Stimulated activated CD4-positive, alpha-beta T cell treated with anti-CD3 and anti-CD28 coated beads, Interleukin-2, amount 100 ng/mL, for 24 hours (primary cell): ENCODE results near the gene AQP10.
"Not testable (repeated sequence)": the region's sequence is repeated elsewhere in the genome, so short reads cannot be mapped to it uniquely, and the experiment has no call there.

Source experiments
- DNase-seq, 2 donors: peaks; one replicate each; pipeline ENCODE4 v3.0.0-alpha.2; 2020

Gene AQP10

GRCh38 chr1:154320882-154321608, at the start of gene AQP10:
Gene AQP10, plus strand, starts transcription at chr1:154321093. Its CDS starts 63 bp downstream, at chr1:154321156.
- no peak for DNase-seq

DNA sequence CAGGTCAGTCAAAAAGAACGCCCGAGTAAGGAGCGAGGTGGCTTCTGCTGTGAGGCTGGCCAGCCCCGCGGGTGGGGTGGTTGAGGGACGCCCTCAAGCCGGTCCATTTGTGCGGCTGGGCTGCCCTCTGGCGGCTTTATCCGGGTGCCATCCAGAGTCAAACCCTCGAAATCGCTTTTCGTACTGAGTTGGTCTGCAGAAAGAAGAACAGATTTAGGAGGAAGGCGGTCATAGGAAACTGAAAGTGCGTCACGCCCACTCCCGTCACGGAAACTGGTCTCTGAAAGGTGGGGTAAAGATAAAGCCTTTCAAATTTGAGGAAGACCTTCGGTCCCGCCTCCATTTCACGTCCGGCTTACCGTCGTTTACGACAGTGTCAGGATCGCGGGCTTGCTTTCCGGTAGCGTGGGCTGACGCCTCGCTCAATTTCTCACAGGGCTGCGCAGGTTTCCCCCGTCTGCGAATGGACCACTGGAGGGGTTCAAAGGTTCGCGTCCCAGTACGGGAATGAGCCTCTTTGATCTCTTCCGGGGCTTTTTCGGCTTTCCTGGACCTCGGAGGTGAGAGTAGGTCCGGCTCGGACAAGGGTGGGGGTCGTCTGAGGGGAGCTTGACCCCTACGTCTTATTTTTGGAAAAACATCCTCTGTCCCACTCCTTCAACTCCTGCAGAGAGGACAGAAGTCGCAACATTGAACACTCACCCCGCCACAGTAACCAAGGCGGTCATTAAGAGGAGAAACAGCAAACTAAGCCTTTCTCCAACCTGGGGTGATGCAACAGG, 48.5 kb upstream of the AQP10 start, which contains the start of gene HAX1:
Gene HAX1, plus strand, starts transcription at position 413 of the 782 bp plus-strand sequence. Its CDS starts 95 bp downstream, at position 508.
- DNase-seq: peak; percentile 98

DNA sequence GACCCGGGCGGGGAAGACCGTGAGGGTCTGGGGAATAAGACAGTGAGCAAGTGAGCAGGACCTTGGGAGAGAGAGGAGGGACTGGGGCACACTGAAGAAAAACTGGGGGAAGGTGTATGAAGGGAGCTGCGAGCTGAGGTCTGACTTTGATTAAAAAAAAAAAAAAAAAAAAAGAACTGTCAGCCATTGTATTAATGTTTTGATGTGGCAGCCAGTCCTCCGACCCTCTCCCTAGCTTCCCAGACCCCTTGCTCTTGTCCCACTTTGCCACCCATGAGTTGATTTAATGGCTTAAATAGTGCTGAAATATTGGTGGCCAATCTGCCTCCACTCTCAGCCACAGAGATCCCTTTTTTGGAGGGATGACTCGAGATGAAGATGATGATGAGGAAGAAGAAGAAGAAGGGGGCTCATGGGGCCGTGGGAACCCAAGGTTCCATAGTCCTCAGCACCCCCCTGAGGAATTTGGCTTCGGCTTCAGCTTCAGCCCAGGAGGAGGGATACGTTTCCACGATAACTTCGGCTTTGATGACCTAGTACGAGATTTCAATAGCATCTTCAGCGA, 47.8 kb upstream of the AQP10 start:
- DNase-seq: no peak

DNA sequence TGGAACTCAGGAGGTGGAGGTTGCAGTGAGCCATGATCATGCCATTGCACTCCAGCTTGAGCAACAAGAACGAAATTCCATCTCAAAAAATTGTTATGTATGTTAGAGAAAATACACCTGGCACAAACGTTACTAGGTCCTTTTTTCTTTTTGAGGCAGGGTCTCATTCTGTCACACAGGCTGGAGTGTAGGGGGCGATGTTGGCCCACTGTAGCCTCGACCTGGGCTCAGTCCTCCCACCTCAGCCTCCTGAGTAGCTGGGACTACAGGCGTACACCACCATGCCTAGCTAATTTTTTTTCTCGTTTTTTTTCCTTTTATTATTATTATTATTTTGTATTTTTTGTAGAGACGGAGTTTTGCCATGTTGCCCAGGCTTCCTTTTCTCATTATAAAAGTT, 44.1 kb upstream of the AQP10 start:
- peak; percentile 30 to 40 for DNase-seq

DNA sequence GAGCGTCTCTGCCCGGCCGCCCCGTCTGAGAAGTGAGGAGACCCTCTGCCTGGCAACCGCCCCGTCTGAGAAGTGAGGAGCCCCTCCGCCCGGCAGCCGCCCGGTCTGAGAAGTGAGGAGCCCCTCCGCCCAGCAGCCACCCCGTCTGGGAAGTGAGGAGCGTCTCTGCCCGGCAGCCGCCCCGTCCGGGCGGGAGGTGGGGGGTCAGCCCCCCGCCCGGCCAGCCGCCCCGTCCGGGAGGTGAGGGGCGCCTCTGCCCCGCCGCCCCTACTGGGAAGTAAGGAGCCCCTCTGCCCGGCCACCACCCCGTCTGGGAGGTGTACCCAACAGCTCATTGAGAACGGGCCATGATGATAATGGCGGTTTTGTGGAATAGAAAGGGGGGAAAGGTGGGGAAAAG, 33.3 kb upstream of the AQP10 start:
- DNase-seq: not testable (repeated sequence)

- no peak for DNase-seq
Measured at GRCh38 chr1:154288661-154289060, 32.2 kb upstream of the AQP10 start.

DNA sequence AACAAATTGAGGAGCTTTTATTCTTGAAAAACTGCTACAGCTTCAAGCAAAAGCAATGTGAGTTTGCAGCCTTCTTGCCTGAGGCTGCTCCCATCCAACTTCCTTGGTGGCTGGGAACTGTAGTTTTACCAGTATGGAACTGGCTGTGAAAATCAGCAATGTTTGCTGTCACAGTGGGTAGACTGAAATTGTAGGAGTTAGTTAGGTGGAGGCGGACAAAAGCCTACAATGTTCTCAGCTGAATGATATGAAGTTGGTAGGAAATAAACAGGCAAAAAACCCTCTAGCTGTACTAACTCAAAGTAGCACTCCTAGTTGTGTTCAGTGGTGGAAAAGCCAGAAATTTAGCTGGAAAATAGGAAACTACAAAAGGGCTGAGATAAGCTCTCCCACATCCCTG, 30.0 kb upstream of the AQP10 start:
- no peak for DNase-seq

DNA sequence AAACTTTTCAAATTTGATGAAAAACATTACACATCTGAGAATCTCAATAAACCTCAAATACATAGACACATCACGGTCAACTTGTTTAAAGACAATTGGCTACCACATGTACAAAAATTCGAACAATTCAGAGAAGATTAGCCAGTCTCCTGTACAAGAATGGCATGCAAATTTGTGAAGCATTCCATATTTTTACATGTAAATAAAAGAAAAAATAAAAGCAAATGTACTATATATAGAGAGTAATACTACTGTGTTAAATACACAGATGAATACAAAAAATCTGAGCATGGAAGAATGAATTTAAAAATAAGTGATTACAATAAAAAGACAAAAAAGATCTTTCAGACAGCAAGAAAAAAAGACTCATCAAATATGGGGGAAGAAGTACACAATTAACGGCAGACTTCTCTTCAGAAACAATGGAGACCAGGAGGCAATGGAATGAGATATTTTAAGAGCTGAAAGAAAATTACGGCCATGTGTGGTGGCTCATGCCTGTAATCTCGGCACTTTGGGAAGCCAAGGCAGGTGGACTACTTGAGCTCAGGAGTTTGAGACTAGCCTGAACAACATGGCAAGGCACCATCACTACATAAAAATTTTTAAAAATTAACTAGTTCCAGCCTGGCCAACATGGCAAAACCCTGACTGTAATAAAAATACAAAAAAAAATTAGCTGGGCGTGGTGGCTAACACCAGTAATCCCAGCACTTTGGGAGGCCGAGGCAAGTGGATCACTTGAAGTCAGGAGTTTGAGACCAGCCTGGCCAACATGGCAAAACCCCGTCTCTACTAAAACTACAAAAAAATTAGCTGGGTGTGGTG, 25.3 kb upstream of the AQP10 start:
- no peak for DNase-seq

- no peak for DNase-seq
Measured at GRCh38 chr1:154301582-154301981, 19.3 kb upstream of the AQP10 start.

GRCh38 chr1:154304664-154305337, 16.1 kb upstream of the AQP10 start:
- DNase-seq: peak; percentile 48 to 58

DNA sequence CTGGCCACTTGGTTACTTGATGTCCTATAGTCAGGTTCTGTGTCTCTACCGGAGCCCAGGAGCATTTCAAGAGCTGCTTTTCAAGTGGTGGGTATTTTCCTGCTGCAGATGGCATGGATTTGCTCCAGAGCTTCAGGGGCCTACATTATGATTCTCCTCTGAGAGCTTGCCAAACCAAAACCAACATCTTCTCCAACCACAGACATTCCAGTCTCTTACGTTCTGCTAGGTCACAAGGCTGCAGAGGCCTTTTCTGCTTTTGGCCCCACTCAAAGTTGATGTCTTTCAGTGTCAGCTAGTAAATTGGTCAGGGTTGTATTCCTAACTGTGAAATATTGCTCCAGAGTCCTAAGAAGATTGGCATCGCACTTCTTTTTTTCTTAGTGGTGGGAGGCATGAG, 14.7 kb upstream of the AQP10 start:
- no peak for DNase-seq

- DNase-seq: not testable (repeated sequence)
Measured at GRCh38 chr1:154307670-154308270, 13.1 kb upstream of the AQP10 start.

DNA sequence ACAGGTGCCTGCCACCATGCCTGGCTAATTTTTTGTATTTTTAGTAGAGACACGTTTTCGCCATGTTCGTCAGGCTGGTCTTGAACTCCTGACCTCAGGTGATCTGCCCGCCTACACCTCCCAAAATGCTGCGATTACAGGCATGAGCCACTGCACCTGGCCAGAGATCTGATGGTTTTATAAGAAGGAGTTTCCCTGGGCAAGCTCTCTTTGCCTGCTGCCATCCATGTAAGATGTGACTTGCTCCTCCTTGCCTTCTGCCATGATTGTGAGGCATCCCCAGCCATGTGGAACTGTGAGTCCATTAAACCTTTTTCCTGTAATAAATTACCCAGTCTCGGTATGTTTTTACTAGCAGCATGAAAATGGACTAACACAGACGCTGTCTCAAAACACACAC, 11.8 kb upstream of the AQP10 start:
- not testable (repeated sequence) for DNase-seq

DNA sequence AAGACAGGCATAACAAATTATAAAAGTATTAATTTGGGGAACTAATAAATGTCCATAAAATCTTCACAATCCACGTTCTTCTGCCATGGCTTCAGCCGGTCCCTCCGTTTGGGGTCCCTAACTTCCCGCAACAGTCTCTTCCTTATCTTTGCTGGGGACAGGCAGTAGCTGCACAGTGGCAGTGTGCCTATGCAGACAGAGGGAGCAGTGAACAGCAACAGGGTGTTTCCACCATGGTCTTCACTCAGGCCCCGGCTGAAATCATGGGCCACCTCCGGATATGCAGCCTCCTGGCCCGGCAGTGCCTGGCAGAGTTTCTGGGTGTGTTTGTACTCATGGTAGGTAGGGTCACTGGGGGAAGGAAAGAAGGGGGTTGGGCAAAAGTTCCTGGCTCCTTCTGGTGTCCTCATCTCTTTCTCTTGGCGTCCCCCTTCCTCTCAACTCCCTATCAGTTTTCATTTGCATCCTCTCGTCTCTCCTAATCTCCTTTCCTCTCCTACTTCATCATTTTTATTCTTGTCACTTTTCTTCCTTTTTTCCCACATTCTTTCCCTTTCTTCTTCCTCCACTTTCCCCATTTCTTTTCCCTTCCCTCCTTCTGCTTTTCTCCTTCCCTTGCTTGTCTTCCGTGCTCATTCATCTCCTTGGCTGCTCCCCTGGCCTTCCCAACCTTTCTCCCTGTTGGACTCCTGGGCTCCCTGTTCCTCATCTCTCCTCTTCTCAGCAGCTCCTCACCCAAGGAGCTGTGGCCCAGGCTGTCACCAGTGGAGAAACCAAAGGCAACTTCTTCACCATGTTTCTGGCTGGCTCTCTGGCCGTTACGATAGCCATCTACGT, 8.4 kb upstream of the AQP10 start:
- not testable (repeated sequence) for DNase-seq

GRCh38 chr1:154313066-154313356, 7.9 kb upstream of the AQP10 start:
- DNase-seq: no peak

GRCh38 chr1:154314226-154314625, 6.7 kb upstream of the AQP10 start:
- DNase-seq: not testable (repeated sequence)

DNA sequence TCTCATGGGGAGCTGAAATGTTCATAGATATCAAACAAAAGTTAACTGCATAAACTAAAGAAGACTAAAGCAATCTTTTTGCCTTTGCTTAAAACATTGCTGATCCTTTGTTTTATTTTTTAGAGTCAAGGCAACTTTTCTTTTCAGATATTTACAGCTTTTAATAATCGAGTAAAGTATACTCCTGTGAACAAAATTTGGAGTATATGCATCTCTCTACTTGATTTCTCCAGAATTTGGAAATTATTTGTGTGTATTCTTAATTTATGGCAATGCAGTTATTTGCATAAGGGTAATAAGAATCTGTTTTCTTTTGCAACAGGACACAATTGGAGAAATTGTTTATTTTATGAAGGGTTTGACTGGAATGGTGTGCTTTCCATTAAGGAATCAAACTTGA, 4.2 kb upstream of the AQP10 start:
- DNase-seq: no peak

DNA sequence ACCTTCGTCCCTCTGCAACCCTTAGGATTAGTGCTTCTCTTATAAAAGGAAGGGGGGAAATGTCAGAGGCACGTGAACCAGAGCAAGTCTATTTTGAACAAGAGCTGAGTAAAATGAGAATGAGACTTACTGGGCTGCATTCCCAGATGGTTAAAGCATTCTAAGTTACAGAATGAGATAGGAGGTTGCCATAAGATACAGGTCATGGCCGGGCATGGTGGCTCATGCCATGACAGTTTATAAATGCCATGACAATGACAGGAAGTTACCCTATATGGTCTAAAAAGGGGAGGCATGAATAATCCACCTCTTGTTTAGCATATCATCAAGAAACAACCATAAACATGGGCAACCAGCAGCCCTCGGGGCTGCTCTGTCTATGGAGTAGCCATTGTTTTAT, 2.5 kb upstream of the AQP10 start:
- DNase-seq: no peak

DNA sequence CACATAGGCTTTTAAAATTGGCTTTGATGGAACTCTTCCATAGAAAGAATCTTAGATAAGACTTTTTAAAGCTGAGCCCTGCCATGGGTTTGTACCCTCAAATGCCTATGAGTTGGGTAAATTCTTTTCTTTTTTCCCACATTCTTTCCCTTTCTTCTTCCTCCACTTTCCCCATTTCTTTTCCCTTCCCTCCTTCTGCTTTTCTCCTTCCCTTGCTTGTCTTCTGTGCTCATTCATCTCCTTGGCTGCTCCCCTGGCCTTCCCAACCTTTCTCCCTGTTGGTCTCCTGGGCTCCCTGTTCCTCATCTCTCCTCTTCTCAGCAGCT, 679 bp downstream of the AQP10 start:
- not testable (repeated sequence) for DNase-seq

GRCh38 chr1:154323493-154323892, 2.6 kb downstream of the AQP10 start:
- no peak for DNase-seq

DNA sequence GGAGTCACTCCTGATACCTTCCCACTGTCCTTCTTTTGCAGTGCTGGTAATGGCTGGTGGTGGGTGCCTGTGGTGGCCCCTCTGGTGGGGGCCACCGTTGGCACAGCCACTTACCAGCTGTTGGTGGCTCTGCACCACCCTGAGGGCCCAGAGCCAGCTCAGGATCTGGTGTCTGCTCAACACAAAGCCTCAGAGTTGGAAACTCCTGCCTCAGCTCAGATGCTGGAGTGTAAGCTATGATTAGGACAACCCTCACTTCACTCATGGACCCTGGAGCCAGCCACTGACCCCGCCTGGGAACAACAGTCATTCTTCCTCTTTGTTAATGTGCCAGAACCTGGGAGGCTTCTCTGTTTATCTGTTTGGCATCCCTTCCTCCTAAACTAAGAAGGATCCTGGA, 3.3 kb downstream of the AQP10 start:
- no peak for DNase-seq
